ENCODE measurements around the gene KLK5.

- no peak for TF ChIP-seq GATA2 (IDR thresholded peaks at IDR 0.05; ENCODE audit: low read depth, low read length)
- no peak for TF ChIP-seq GATA3 (IDR thresholded peaks at IDR 0.05; ENCODE audit: low read depth, low read length)
Observed at GRCh38 chr19:50931023-50931422, 21.8 kb downstream of the KLK5 start.

Measured in SH-SY5Y (cell line).